DMS153 treated with DMSO at 0.1 percent for 48 hours (cell line): ENCODE data around the gene HOXD12.

ENCODE experiments used
- DNase-seq: peaks from one replicate; lab custom pipeline; 2025; ENCODE audit not compliant: unreplicated experiment; lab: John Stamatoyannopoulos, UW

The HOXD12 gene

GRCh38 chr2:176118601-176119339 is 19.2 kb downstream of the HOXD12 start:
- DNase-seq = peak; percentile 95

- no peak for DNase-seq
These were observed 21.0 kb downstream of the HOXD12 start for GRCh38 chr2:176120364-176121189.

GRCh38 chr2:176121190-176122051 is 21.8 kb downstream of the HOXD12 start:
- no peak for DNase-seq

GRCh38 chr2:176122052-176122682 is 22.6 kb downstream of the HOXD12 start:
- DNase-seq = no peak

GRCh38 chr2:176122683-176123410 is 23.3 kb downstream of the HOXD12 start, which contains the start of gene HOXD9:
Gene HOXD9, plus strand, starts transcription at chr2:176122719. Its CDS starts 50 bp downstream, at chr2:176122769.
- DNase-seq = no peak

- no peak for DNase-seq
These were observed 24.0 kb downstream of the HOXD12 start for GRCh38 chr2:176123411-176124109.

- no peak for DNase-seq
These were observed 24.7 kb downstream of the HOXD12 start for GRCh38 chr2:176124110-176124946.

GRCh38 chr2:176124947-176125771 is 25.6 kb downstream of the HOXD12 start:
- DNase-seq = no peak

GRCh38 chr2:176125772-176126054 is 26.1 kb downstream of the HOXD12 start:
- DNase-seq = no peak

- DNase-seq = no peak
These were observed 27.6 kb downstream of the HOXD12 start for GRCh38 chr2:176126929-176127773.

GRCh38 chr2:176127774-176128072 is 28.1 kb downstream of the HOXD12 start:
- DNase-seq = no peak

- no peak for DNase-seq
These were observed 28.8 kb downstream of the HOXD12 start for GRCh38 chr2:176128172-176128981.

- DNase-seq = no peak
These were observed 29.6 kb downstream of the HOXD12 start, which contains the start of gene HOXD8 for GRCh38 chr2:176128982-176129796. Gene HOXD8, plus strand, starts transcription at chr2:176129705. Its CDS starts 662 bp downstream, at chr2:176130367.

- DNase-seq = no peak
These were observed 30.2 kb downstream of the HOXD12 start for GRCh38 chr2:176129813-176130146.

GRCh38 chr2:176130147-176130956 is 30.8 kb downstream of the HOXD12 start:
- DNase-seq = no peak
